GM21381 (cell line): Measurements from ENCODE around the gene CSN2.

ENCODE experiments used
- ATAC-seq: cut with Tn5 transposase; IDR thresholded peaks from one replicate; pipeline ENCODE4 v1.9.1; 2021; ENCODE audit warnings: mild to moderate bottlenecking, moderate library complexity; ENCODE audit not compliant: unreplicated experiment

The CSN2 gene

GRCh38 chr4:69907151-69907550 lies 58.4 kb downstream of the CSN2 start:
- no peak for ATAC-seq
